Left lung (tissue), 10 donors: ENCODE measurements around the gene HOXB6. TPM values are rescaled to one million over a fixed set of nuclear protein-coding genes. Genes with fewer than 3 reads are reported as not detected.

Experiments
- ATAC-seq: fragments of 200-7000 bp; cut with Tn5 transposase; one replicate; pipeline ENCODE4 v1.9.1; 2020; ENCODE audit warnings: moderate library complexity
- DNase-seq, 4 donors: peaks; one replicate each; pipeline ENCODE4 v3.0.0-alpha.2; 2013 to 2020
- H3K27ac ChIP-seq, 2 donors: fragments of 200-600 bp; sonication (generic) in 1 of 2; one replicate each; pipeline versions ENCODE4 v1.5.0 to v1.8.0; 2020 to 2021
- H3K27me3 ChIP-seq, 2 donors: fragments of 200-600 bp; sonication (generic) in 1 of 2; one replicate each; pipeline versions ENCODE4 v1.5.0 to v1.8.0; 2020 to 2021
- H3K36me3 ChIP-seq, 2 donors: fragments of 200-600 bp; sonication (generic) in 1 of 2; one replicate each; pipeline versions ENCODE4 v1.5.0 to v1.8.0; 2020 to 2021
- H3K4me1 ChIP-seq, 2 donors: fragments of 200-600 bp; one replicate each; pipeline ENCODE4 v1.8.0; 2021
- H3K4me3 ChIP-seq, 2 donors: fragments of 200-600 bp; sonication (generic) in 1 of 2; one replicate each; pipeline versions ENCODE4 v1.5.0 to v1.8.0; 2020 to 2021; ENCODE audit warnings: mild to moderate bottlenecking in 1 of 2
- H3K9me3 ChIP-seq, 2 donors: fragments of 200-600 bp; sonication (generic) in 1 of 2; one replicate each; pipeline versions ENCODE4 v1.5.0 to v1.8.0; 2020 to 2021
- CTCF ChIP-seq, 2 donors: fragments of 200-600 bp; sonication (generic) in 1 of 2; IDR thresholded peaks; one replicate each; pipeline versions ENCODE4 v1.5.0 to v1.8.0; 2021; ENCODE audit warnings: antibody characterized with exemption in 2 of 2
- intact Hi-C, 2 donors: fragments of 100-400 bp; cut with DNase I; formaldehyde crosslinking; loops; one replicate each; pipeline versions ENCODE4 v1.11.2 to v1.14.2; 2022
- polyA plus RNA-seq, 6 donors: library from polyadenylated mRNA; unstranded; fragments of 120-200 nt; gene quantifications; one replicate each; pipeline ENCODE4 v1.2.1, GENCODE V29; 2013; ENCODE audit not compliant: insufficient read length in 6 of 6
- total RNA-seq, 2 donors: library from RNA; stranded (reverse); fragmentation: NEBNext Ultra II Directional; extraction: Animal tissue kit (Norgen Biotek cat#: 25700); gene quantifications; one replicate each; pipeline ENCODE4 v1.2.1, GENCODE V29; 2021
- donor health status: DM: no; HTN: yes; CAD: no.
- donor health status: DM: no; HTN: no; CAD: no.

HOXB6 gene
- total and polyA plus RNA-seq, 8 donors = 5.1 to 17.1 (median 12.1) TPM

GRCh38 chr17:48624544-48625494 is 20.0 kb upstream of the HOXB6 start:
- Histone ChIP-seq H3K4me1 (peaks cover 14 to 27% of the 10 kb centered on the region in 2 donors), H3K27me3 (peaks cover 99 to 100% of the 10 kb centered on the region in 2 donors), H3K27ac (no peak overlapping the region), H3K4me3 (peak overlapping the region in 1 of 2 donors; percentile 26), H3K36me3 (no peaks in the 10 kb centered on the region), H3K9me3 (no peaks in the 10 kb centered on the region)
- intact Hi-C loops = no loop called here
- DNase-seq (peak in 1 of 4 donors; percentile 50), ATAC-seq (peak; percentile 36)
- no peak for TF ChIP-seq CTCF (IDR thresholded peaks at IDR 0.05)

GRCh38 chr17:48624118-48624517 is 19.3 kb upstream of the HOXB6 start:
- ATAC-seq = no peak
- intact Hi-C loops = no loop called here
- H3K9me3 ChIP-seq = no peaks in the 10 kb centered on the region

GRCh38 chr17:48623583-48623982 is 18.8 kb upstream of the HOXB6 start:
- H3K4me1 ChIP-seq = peaks cover 14 to 31% of the 10 kb centered on the region in 2 donors
- no peak overlapping the region for H3K4me3 ChIP-seq
- no peaks in the 10 kb centered on the region for H3K36me3 ChIP-seq
- ATAC-seq (no peak), DNase-seq (no peak)
- TF ChIP-seq CTCF (IDR thresholded peaks at IDR 0.05) = no peak
- H3K9me3 ChIP-seq = no peaks in the 10 kb centered on the region
- peaks cover 97 to 100% of the 10 kb centered on the region in 2 donors for H3K27me3 ChIP-seq
- H3K27ac ChIP-seq = no peak overlapping the region
- intact Hi-C loops = no loop called here

More at GRCh38 chr17:48624118-48624517, 19.3 kb upstream of the HOXB6 start:
- DNase-seq = no peak
- Histone ChIP-seq H3K4me3 (no peak overlapping the region), H3K27me3 (peaks cover 99 to 100% of the 10 kb centered on the region in 2 donors), H3K4me1 (peaks cover 14 to 27% of the 10 kb centered on the region in 2 donors), H3K27ac (no peak overlapping the region), H3K36me3 (no peaks in the 10 kb centered on the region)
- TF ChIP-seq CTCF (IDR thresholded peaks at IDR 0.05) = no peak

- H3K4me3 ChIP-seq = no peak overlapping the region
- ATAC-seq (no peak), DNase-seq (no peak)
- peaks cover 96 to 100% of the 10 kb centered on the region in 2 donors for H3K27me3 ChIP-seq
- H3K9me3 ChIP-seq = no peaks in the 10 kb centered on the region
- no peak overlapping the region for H3K27ac ChIP-seq
- peaks cover 14 to 38% of the 10 kb centered on the region in 2 donors for H3K4me1 ChIP-seq
- intact Hi-C loops = no loop called here
- H3K36me3 ChIP-seq = no peaks in the 10 kb centered on the region
- no peak for TF ChIP-seq CTCF (IDR thresholded peaks at IDR 0.05)
Measured at GRCh38 chr17:48622857-48623256, 18.1 kb upstream of the HOXB6 start.
